HCEC 1CT (cell line): ENCODE measurements around the gene PDGFC.

Experiments
- DNase-seq: peaks from one replicate; pipeline ENCODE4 v3.0.0-alpha.2; 2017

The PDGFC gene

DNA sequence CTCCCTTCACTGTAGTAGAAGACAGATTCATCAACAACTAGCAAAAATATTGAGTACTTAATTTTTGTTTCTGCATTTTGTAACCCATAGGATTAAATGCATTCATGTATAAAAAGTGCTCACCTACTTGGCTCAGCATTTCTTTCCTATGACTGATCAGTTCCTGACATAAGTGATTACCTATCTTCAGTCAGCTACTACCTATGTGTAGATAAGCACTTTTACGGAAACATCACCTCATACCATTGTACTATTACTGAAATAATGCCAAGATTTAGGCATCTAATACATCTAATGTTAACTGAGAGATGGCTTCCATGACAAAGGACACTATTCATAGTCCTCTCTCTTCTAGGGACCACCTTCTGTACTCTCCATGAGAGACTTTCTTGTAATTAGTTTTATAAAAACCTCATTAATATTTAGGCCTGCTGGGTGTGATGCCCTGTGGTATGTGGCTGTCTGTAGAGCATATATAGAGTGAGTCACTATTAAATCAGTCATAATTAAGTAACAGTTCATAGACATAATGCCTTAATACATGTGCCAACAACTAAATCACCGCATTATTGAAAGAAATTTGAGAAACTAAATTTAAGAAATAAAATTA is 147.0 kb downstream of the PDGFC start:
- no peak for DNase-seq

DNA sequence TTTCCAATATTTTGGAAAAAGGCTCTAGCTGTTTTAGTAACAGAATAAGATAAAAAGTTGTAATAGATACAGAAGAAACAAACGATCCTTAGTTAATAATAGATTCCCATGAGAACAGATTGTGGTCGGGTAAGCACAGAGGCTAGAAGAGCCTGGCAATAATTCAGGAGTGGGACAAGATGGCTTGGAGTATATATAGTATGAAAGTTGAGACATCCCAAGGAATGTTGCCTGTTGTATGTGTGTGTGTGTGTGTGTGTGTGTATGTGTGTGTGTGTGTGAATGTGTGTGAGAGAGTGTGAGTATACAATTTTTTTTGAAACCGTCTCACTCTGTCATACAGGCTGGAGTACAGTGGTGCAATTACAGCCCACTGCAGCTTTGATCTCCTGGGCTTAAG is 150.7 kb downstream of the PDGFC start:
- no peak for DNase-seq

DNA sequence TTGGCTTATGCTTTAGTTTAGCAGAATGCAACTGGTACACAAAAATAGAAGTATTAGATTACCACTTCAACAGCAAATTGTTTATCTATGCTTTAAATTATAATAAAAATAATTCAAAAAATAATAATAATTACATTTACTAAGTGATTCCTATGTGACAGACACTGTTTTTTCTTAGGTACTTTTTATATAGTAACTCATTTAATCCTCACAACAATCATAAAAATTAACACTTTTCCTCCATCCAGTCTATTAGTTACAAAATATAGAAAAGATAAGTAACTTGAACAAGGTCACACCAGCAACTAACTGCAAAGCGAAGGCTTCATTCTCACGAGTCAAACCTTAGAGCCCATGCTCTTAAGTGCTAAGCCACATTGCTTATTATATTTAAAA is 155.2 kb downstream of the PDGFC start:
- DNase-seq, result no peak

DNA sequence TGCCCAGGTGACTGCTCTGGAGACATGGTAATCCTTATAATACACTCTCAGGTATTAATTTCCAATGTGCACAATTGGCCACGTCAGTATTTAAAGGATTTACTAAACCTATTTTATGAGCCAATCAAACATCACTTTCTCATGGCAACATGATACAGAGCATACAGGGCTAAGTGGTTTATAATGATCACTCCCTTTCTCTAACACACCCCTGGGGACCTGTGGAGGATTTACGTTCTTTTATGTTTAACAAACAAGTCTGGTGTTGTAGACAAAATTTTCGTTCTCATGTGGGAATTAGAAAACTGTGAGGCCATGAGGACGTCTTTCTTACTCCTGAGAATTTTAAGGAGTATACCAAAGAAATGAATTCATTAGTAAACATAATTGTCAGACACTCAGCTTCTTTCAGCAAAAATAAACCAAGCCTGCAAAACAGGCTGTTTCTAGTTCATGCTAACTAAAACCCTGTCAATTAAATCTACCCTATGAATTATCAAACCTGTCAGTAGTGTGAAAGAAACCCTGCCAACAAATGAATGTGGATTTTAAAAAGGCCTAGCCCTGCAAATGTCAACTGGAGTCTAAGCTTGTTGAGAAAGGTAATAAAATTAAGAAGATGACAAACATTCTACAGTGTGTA is 155.8 kb downstream of the PDGFC start:
- no peak for DNase-seq

DNA sequence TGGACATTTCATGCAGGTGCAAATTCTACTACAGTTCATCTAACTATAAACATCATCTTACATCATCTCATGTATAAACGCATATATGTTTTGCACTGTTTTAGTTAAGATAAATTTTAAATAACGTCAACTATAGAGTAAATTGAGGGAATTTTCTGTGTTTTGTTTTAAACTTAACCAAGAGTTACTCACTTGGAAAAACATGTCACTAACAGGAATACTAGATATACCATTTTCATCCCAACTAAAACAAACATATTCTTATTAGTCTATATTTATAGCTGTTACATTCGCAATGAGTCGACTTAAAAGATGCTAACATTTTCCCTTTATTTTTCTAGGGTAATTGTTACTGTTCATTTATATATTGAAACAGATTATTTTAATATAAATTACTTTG is 159.6 kb downstream of the PDGFC start:
- no peak for DNase-seq

DNA sequence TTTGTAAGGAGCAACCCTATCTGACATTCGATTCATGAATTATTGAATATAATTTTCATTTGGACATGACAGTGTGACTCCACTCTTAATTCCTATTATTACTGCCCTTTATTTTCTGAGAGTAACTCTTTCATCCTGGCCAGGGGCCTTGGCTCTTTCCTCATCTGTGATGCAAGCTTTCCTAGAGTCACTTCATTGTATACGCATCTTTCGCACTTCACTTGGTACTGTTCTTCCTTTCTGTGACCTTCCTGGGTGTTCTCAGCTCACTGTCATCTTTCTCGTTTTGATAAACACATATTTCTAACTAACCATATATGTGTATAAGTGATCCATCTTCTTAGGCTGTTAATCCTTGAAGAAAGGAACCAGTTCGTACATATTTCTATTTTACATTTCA is 160.3 kb downstream of the PDGFC start:
- DNase-seq, result no peak

DNA sequence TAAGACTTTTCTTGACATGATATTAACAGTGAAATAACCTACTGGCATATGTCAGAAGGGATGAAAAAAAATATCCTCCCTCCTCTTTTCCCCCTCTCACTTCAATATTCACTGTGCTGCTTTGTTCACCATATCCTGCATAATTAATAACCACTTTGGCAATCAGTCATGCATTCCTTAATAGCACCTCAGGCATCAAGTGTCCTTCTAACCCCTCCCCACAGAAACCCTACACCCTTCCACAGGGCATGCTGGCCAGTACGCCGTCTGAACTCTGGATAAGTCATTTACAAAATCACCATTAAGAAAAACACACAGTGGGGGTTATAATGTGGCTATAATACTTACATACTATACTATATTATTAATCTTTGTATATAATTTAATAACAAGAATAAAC is 165.9 kb downstream of the PDGFC start:
- no peak for DNase-seq

DNA sequence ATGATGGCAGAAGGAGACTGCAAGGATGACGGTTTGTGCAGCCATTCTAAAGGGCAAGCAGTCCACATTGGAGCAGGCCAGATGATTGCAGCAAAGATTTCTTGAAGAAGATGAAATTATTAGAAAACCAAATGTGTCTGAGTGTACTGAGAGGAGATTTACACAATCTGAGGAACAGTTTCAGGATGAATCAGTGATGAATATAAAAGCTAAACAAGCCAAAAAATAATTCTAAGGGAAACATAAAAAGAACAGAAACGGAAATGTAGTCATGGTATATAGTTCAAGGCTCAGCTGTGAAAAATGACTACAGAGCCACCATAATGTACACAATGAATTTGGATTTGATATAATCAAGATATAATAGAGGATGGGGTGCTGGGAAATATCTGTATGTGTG is 168.5 kb downstream of the PDGFC start:
- peak; percentile 66 for DNase-seq

DNA sequence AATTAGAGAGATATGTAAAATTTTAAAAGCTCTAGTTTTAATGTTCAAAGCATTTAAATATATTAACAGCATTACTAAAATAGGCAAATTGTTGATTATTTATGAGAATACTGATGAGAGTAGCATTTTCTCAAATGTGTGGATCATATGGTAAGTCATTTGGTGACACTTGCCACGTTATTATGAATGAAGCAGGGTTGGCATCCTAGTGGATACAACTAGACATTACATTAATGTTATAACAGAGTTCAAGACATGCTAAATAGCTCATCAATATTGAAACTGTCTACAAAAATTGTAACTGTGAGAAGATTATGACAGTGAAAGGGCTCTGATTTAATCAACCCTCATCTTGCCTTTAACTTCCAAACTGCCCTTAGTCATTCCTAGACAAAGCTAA is 171.1 kb downstream of the PDGFC start:
- DNase-seq, result no peak

DNA sequence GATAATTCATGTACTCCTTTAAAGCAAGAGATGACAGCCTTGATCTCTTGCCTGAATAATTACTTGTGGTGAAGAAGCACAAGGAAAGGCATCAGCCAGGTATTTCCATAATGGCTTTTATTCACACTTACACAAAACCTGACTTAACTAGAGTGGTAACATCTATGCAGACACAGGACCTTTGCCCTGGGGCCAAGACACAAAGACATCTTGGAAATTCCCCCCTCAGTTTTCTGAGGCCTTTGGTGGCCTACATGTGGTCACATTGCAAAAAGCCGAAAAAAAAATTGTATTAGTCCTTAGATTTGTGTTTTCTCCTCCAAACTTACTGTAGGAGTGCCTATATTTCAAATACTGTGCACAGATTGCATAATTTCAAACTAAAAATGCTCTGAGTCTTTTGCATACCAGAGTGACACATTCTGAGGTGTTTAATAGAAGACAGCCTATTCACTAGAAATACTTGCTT is 172.4 kb downstream of the PDGFC start:
- peak; percentile 54 for DNase-seq

DNA sequence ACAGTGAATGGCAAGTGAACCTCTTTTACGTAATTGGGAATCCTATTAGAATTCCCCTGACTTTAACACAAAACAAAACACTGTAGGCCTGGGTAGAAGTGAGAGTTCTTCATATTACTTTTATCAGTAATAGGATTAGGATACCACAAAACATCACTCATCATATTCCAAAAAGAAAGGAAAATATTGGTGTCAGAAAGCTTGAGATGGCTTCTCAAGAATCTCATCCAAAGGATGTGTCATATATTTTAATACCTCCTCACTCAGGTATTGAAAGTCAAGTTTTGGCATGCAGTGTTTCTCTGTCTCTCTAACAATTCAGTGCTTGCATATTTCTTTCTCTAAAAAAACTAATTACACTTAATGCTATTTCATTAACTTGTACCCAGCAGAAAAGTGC is 173.2 kb downstream of the PDGFC start:
- no peak for DNase-seq

DNA sequence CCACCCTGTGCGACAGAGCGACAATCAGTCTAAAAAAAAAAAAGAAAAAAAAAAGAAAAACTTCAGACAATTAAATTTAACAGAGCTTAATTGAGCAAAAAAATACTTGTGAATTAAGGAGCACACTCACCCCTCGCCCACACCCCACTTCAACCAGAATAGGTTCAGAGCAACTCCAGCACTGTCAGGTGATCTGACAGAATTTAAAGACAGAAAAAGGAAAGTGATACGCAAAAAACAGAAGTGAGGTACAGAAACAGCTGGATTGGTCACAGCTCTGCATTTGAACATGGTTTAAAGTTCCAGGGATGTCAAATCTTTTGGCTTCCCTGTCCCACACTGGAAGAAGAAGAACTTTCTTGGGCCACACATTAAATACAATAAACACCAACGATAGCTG is 174.4 kb downstream of the PDGFC start:
- DNase-seq, result no peak

DNA sequence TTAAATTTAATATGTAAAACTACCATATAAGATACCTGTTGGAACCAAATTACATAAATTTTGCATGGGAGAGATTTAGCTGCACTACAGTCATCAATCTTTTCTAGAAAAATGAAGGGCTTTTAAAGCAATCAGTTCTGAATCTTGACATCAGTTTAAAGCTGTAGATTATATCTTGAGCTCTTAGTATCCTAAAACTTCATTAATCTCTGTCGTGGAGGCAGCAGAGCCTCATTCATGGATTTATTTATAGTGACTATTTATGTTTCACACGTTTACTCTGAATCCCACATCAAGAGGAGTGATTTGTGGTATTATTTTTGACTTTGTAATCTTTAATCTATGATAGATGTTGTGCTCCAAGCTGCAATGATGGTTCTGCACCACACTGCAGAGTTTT is 175.9 kb downstream of the PDGFC start:
- DNase-seq, result no peak

DNA sequence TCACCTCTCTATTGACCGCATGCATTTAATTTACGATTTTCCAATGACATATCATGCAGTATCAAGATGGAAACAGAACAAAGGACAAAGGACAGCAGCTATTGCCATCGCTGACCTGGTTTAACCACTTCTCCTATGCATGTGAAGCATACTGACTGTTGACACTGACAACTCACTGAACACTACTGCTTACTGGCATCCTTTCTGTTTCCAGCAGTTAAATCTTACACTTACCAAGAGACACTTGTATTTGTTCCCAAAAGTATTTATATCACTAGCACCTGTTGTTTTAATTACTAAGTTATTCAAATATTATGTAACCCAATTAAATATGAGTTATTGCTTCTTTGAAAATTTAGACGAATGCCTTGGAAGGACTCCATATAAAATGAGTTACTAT is 176.7 kb downstream of the PDGFC start:
- no peak for DNase-seq

DNA sequence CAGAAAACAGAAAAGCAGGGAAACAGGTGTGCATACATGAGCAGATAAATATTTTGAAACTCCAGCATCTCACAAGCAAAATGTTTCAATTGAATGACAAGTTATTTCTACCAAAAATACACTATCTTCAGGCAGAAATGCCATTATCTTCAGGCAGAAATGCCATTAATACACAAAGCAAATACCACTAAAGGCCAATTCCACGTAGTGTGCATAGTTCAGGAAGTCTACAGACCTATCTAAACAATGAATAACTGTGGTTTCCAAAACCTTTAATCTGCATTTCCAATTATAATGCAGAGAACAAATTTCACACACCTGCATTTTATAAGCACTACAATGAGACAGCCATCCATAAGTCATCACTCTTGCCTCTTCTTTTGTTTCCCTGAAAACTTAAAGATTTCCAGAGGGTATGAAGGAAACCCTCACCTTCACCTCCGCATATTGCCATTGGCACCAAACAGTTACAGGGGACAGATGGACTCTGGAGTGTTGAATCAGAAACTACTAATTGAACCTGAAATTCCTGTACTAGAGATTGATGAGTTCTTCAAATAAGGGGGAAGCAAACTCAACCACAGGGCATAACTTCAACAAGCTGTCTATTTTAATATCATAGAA is 179.0 kb downstream of the PDGFC start:
- no peak for DNase-seq

DNA sequence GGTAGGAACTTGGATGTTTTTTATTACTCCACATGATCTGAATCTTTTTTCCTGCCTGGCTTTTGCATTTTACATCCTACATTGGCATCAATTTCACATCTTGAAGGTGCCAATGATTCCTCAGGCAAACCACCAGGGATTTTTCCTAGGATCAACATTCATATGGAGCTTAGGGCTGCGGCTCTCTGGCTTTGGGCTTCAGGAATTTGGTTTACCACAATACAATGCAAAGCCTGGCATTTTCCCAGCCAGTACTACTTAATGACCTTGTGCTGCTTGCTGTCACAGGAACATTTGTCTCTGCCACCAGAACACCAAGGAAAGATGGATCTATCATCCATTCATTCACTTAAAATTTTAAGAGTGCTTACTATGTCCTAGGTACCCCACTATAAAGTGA is 180.7 kb downstream of the PDGFC start:
- DNase-seq, result peak; percentile 51

DNA sequence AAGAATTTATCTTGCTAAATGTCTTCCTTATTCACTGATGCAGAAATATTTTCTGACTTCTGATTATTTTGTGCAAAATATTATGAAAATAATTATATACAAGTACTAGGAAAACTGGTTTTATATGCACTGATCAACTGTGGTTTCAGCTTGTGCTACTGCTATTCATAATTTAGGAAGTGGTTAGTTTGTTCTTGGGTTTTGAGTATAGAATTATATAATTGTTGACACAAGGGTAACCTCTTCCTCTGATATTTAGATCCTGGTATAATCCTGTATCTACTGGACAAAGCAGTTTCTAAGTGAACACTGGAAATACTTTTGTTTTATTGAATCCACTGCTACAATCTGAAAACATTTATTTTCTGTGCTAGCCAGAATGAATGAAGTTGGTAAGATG is 182.8 kb downstream of the PDGFC start:
- DNase-seq, result no peak

DNA sequence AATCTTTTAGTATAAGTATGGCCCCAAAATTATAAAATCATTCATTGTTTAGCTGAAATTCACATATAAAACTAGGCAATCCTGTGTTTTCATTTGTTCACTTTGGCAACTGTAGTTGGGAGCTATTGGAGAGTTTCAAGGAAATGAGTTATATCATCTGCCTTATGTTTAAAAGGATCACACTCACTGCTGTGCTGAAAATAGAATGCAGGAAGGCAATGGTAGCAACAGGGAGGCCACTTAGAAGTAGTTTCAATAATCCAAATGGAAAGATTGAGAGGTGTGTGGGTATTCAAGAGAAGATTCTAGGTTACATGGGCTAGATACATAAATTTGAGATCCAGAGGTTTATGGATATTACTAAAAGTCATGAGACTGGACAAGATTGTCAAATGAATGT is 184.9 kb downstream of the PDGFC start:
- no peak for DNase-seq

DNA sequence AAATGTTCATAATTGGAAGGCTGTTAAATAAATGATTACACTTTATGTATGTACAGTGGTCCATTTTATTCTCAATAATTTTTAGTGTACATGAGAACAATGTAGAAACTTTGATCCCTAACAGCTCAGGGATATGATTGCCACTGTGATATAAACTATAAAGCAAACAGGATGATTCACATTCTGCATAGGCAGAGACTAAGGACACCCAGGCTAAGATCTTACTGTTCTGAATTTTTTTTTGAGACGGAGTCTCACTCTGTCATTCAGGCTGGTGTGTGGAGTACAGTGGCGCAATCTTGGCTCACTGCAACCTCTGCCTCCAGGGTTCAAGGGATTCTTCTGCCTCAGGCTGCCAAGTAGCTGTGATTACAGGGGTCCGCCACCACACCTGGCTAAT is 186.6 kb downstream of the PDGFC start:
- no peak for DNase-seq

DNA sequence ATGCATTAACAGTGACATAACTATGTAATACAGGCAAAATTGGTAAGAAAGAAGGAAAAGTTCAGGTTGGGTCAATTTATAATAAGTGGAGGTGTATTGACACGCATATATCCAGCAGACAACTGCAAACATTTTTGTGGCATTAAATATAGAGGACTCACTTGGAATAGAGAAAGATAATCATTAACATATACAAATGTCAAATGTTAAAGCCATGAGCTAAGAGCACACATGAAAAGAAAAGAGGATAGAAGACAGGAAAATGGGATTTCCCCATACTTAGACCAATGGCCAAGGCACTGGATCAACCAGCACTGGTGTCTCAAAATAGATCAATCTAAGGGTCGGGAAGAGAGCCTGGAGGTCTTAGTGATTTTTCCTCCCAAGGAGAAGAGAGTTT is 187.6 kb downstream of the PDGFC start:
- DNase-seq, result no peak

DNA sequence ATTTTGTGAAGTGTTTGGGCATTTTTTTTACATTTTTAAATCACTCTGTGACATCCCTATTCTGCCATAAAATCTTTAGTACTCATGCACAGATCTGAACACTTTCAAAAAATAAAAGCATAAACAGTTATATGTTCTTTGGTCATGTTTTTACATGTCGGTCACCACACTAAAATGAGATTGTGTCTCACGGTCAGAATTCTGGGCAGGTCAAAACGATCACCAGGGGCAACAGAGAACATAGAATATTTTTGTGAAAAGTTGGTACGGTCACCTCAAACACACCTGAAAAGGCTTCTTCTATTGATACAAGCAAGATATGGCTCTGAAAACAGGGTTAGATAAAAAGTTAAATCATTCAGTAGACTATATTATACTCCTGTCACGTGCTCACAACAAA is 189.1 kb downstream of the PDGFC start:
- no peak for DNase-seq

DNA sequence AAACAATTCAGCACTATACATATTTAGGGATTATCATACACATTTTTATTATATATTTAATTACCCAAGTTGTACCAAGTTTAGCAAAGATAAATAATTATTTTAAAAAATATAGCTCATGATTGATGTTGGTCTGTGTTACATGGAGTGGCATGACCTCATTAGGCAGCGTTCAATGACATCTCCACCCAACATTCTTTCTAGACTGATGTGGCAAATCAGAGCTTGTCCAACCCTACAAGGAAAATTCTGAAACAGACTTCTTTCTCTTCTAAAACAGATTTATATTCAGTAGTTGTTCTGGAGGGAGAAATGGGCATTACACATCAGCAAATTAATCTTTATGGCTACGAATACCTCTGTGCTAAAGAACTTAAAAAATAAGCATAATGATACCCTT is 189.7 kb downstream of the PDGFC start:
- DNase-seq, result peak; percentile 58

DNA sequence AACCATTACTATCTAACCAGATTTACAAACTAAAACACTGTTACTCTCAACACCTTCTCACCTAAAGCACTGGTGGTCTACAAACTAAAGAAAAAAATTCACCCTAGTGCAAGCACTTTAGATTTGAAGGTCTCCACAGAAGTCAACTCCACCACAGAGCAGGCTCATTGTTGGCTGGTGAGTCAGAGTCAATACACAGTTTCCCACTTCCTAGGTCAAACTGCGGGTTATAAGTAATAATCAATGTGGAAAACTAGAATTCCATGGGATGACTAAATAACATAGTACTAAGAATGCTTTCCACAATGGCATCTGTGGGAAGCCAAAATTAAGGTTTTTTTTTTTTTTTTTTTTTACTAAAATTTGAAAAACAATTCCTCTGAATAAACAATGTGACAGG is 191.8 kb downstream of the PDGFC start:
- peak; percentile 90 for DNase-seq

DNA sequence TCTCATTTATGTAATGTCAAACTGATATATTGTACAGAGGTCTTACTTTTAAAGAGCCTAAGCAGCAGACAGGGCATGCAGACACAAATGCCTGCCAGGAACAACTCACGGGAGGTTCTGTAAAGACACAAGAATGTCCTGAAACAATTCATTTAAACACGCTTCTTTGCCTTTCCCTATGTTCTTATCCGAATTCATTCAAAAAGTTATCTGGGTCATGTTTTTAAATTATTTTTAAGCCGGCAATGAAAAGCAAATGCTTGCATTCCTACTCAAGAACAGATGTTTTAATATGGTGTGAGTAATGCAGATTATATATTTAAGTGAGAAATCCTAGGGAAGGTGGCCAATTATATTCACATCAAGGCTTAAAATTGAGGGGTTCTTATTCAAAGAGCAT is 192.6 kb downstream of the PDGFC start:
- peak; percentile 60 for DNase-seq

DNA sequence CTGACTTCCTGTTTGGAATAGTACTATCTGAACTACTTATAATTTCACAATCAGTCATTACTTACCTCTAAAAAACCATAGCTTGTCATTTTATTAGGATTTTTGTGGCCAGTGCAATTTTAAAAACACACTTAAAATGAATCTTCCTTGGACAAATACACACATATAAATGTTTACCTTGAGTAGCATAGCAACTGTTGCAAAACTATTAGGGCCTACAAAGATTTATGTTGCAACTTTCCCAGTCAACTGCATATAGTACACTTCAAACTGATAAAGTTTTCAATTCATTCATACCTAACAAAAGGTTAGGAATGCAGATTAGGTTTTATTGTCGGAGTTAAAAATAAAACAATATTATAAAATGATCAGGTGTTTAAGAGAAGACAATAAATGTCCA is 193.0 kb downstream of the PDGFC start:
- DNase-seq, result peak; percentile 68
